Loucy (cell line): ENCODE measurements around the gene MTMR3.

ENCODE experiments used
- CTCF ChIP-seq: fragments of 200-600 bp; sonication (generic); conservative IDR thresholded peaks from 2 replicates; pipeline ENCODE4 v1.5.1; 2014; ENCODE audit warnings: mild to moderate bottlenecking, antibody characterized with exemption, low read length
- EZH2phosphoT487 ChIP-seq: fragments of 200-600 bp; IDR thresholded peaks from 2 replicates; pipeline ENCODE4 v1.6.1; 2018; ENCODE audit warnings: antibody characterized with exemption, mild to moderate bottlenecking, moderate library complexity, borderline replicate concordance

DNA sequence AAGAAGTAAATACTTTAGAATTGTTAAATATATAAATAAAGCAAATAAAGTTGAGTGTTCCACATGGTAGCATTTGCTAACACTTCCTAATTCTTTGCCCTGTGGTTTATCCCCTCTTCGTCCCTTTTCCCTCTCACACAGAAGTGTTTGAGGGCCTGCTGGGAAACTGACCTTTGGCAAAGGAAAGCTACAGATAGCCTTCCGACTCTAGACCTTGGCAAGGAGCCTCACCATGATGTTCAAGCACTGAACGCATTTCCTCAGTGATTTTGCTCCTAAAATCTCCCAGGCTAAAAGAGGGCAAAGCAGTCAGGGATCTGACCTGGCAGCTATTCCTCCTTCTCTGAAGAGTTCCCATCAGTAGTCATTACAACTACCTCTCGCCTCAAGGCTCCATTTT, 144.8 kb downstream of the MTMR3 start:
- TF ChIP-seq EZH2phosphoT487 (no peak), CTCF (no peak)
